ENCODE results near the gene PGP.

The PGP gene

DNA sequence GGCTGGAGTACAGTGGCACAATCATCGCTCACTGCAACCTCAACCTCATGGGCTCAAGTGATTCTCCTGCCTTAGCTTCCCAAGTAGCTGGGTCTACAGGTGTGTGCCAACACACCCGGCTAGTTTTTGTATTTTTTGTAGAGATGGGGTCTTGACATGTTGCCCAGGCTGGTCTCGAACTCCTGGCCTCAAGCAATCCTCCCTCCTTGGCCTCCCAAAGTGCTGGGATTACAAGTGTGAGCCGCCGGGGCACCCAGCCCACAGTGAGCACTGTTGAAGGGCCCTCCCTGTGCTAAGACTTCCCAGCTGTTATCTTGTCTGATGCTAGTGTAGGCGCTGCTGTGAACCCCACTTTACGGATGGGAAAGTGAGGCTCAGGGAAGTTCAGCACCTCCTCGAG lies 26.2 kb downstream of the PGP start:
- no peak overlapping the region for H3K27ac ChIP-seq (ENCODE audit: poor library complexity, severe bottlenecking)

DNA sequence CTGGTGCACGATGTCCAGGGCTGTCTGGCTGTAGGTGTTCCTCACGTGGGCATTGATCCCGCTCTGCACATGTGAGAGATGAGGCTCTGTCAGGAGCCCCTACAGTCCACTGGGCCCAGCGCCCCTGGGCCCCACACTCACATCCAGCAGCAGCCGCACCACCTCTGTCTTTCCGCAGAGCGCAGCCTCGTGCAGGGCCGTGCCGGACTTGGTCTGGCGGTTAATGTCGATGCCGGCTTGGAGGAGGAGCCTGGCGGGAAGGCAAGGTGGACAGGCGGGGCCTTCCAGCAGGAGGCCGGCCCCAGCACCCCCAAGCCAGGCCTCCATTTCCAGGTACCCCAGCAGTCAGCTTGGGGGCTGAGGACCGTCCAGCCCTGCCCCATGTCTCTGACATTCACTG lies 27.4 kb downstream of the PGP start:
- ATAC-seq (ENCODE audit: low read depth) (no peak), DNase-seq (ENCODE audit: low spot score) (no peak)
- H3K4me1 ChIP-seq (ENCODE audit: insufficient read depth, poor library complexity, severe bottlenecking): no peaks in the 10 kb centered on the region
- H3K27me3 ChIP-seq (ENCODE audit: insufficient read depth, poor library complexity, severe bottlenecking): no peaks in the 10 kb centered on the region
- no peak overlapping the region for H3K4me3 ChIP-seq (ENCODE audit: severe bottlenecking)
- no peaks in the 10 kb centered on the region for H3K36me3 ChIP-seq (ENCODE audit: low read depth)
- no peak overlapping the region for H3K27ac ChIP-seq (ENCODE audit: poor library complexity, severe bottlenecking)
- H3K9me3 ChIP-seq (ENCODE audit: severe bottlenecking): no peaks in the 10 kb centered on the region
- TF ChIP-seq, protein P1, sequence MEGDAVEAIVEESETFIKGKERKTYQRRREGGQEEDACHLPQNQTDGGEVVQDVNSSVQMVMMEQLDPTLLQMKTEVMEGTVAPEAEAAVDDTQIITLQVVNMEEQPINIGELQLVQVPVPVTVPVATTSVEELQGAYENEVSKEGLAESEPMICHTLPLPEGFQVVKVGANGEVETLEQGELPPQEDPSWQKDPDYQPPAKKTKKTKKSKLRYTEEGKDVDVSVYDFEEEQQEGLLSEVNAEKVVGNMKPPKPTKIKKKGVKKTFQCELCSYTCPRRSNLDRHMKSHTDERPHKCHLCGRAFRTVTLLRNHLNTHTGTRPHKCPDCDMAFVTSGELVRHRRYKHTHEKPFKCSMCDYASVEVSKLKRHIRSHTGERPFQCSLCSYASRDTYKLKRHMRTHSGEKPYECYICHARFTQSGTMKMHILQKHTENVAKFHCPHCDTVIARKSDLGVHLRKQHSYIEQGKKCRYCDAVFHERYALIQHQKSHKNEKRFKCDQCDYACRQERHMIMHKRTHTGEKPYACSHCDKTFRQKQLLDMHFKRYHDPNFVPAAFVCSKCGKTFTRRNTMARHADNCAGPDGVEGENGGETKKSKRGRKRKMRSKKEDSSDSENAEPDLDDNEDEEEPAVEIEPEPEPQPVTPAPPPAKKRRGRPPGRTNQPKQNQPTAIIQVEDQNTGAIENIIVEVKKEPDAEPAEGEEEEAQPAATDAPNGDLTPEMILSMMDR (IDR thresholded peaks at IDR 0.05; ENCODE audit: poor library complexity, severe bottlenecking): no peak

More for the DNA sequence above, 26.2 kb downstream of the PGP start:
- H3K4me1 ChIP-seq (ENCODE audit: insufficient read depth, poor library complexity, severe bottlenecking): no peaks in the 10 kb centered on the region
- DNase-seq (ENCODE audit: low spot score) (no peak), ATAC-seq (ENCODE audit: low read depth) (no peak)
- H3K36me3 ChIP-seq (ENCODE audit: low read depth): no peaks in the 10 kb centered on the region
- TF ChIP-seq, protein P1 (IDR thresholded peaks at IDR 0.05; ENCODE audit: poor library complexity, severe bottlenecking): no peak
- no peaks in the 10 kb centered on the region for H3K9me3 ChIP-seq (ENCODE audit: severe bottlenecking)
- H3K27me3 ChIP-seq (ENCODE audit: insufficient read depth, poor library complexity, severe bottlenecking): no peaks in the 10 kb centered on the region
- no peak overlapping the region for H3K4me3 ChIP-seq (ENCODE audit: severe bottlenecking)

DNA sequence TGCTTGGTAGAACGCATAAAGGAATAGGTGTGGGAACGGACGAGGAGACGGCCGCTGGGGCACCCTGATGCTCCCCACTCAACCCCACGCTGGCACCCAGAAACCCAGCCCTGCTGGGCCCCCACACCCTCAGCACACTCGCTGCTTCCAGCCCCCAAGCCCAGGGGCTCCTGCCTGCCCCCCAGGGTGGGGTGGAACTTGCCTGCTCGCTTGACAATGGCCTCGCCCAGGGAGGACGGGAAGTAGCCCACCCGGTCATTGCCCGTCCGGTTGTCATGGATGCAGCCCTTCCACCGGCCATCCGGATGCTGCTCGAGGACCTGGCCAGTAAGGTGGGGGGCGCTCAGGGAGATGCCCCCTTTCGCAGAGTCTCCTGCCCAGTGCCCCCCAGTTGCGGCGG lies 28.1 kb downstream of the PGP start:
- TF ChIP-seq, protein P1 (IDR thresholded peaks at IDR 0.05; ENCODE audit: poor library complexity, severe bottlenecking): no peak
- ATAC-seq (ENCODE audit: low read depth): no peak
- H3K9me3 ChIP-seq (ENCODE audit: severe bottlenecking): no peaks in the 10 kb centered on the region

DNA sequence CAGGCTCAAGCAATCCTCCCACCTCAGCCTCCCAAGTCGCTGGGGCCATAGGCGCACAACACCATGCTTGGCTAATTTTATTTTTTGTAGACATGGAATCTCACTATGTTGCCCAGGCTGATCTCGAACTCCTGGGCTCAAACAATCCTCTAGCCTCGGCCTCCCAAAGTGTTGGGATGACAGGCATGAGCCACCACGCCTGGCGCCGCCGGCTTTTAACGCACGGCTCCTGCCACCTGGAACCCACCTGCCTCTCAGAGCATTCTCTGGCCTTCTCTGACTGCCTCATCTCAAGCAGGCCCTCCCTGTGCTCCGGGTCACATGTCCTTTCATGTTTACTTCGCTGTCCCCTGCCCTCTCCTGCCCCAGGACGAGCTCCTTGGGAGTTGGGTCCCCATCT lies 28.6 kb downstream of the PGP start:
- DNase-seq (ENCODE audit: low spot score) (no peak), ATAC-seq (ENCODE audit: low read depth) (no peak)
- no peaks in the 10 kb centered on the region for H3K9me3 ChIP-seq (ENCODE audit: severe bottlenecking)
- H3K4me1 ChIP-seq (ENCODE audit: insufficient read depth, poor library complexity, severe bottlenecking): no peaks in the 10 kb centered on the region
- no peak overlapping the region for H3K27ac ChIP-seq (ENCODE audit: poor library complexity, severe bottlenecking)
- H3K27me3 ChIP-seq (ENCODE audit: insufficient read depth, poor library complexity, severe bottlenecking): no peaks in the 10 kb centered on the region
- no peaks in the 10 kb centered on the region for H3K36me3 ChIP-seq (ENCODE audit: low read depth)
- H3K4me3 ChIP-seq (ENCODE audit: severe bottlenecking): no peak overlapping the region
- TF ChIP-seq, protein P1 (IDR thresholded peaks at IDR 0.05; ENCODE audit: poor library complexity, severe bottlenecking): no peak

More for the DNA sequence above, 28.1 kb downstream of the PGP start:
- no peak for DNase-seq (ENCODE audit: low spot score)
- Histone ChIP-seq H3K4me3 (ENCODE audit: severe bottlenecking) (no peak overlapping the region), H3K27ac (ENCODE audit: poor library complexity, severe bottlenecking) (no peak overlapping the region), H3K27me3 (ENCODE audit: insufficient read depth, poor library complexity, severe bottlenecking) (no peaks in the 10 kb centered on the region), H3K4me1 (ENCODE audit: insufficient read depth, poor library complexity, severe bottlenecking) (no peaks in the 10 kb centered on the region), H3K36me3 (ENCODE audit: low read depth) (no peaks in the 10 kb centered on the region)

DNA sequence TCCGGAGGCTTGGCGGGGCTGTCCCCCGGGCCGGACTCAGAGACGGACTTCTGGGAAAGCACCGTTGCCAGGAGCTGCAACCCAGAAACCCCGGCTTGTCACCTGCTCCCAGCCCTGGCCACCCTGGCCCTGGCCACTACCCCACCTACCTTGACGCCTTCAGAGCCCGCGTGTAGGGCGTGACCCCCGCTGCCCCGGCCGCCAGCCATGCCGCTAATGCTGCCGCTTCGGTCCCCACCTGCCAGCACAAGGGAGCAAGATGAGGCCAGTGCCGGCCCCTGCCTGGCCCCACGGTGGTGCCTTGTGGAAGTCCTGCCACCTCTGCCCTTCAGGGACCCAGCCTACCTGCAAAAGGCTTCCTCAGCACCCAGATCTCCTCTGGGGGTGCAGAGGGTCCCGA lies 29.7 kb downstream of the PGP start:
- Histone ChIP-seq H3K36me3 (ENCODE audit: low read depth) (no peaks in the 10 kb centered on the region), H3K9me3 (ENCODE audit: severe bottlenecking) (no peaks in the 10 kb centered on the region), H3K4me3 (ENCODE audit: severe bottlenecking) (no peak overlapping the region), H3K27me3 (ENCODE audit: insufficient read depth, poor library complexity, severe bottlenecking) (no peaks in the 10 kb centered on the region), H3K4me1 (ENCODE audit: insufficient read depth, poor library complexity, severe bottlenecking) (no peaks in the 10 kb centered on the region), H3K27ac (ENCODE audit: poor library complexity, severe bottlenecking) (no peak overlapping the region)
- no peak for ATAC-seq (ENCODE audit: low read depth)
- TF ChIP-seq, protein P1 (IDR thresholded peaks at IDR 0.05; ENCODE audit: poor library complexity, severe bottlenecking): no peak
- no peak for DNase-seq (ENCODE audit: low spot score)
